Measurements from ENCODE around the gene PLD5.
"Not testable (repeated sequence)": the region's sequence is repeated elsewhere in the genome, so short reads cannot be mapped to it uniquely, and the experiment has no call there.

DNA sequence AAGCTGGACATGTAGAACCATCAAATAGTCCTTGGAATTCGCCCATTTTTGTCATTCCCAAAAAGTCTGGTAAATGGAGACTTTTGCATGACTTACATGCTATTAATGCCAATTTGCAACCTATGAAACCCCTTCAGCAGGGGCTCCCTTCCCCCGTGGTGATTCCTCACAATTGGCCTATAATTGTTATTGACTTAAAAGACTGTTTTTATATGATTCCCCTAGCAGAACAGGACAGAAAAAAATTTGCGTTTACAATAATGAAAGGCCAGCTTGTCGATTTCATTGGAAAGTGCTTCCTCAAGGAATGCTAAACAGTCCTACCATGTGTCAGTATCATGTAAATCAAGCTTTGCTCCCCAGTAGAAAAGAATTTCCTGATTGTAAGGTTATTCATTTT, 311.5 kb downstream of the PLD5 start:
- TF ChIP-seq, protein P1, sequence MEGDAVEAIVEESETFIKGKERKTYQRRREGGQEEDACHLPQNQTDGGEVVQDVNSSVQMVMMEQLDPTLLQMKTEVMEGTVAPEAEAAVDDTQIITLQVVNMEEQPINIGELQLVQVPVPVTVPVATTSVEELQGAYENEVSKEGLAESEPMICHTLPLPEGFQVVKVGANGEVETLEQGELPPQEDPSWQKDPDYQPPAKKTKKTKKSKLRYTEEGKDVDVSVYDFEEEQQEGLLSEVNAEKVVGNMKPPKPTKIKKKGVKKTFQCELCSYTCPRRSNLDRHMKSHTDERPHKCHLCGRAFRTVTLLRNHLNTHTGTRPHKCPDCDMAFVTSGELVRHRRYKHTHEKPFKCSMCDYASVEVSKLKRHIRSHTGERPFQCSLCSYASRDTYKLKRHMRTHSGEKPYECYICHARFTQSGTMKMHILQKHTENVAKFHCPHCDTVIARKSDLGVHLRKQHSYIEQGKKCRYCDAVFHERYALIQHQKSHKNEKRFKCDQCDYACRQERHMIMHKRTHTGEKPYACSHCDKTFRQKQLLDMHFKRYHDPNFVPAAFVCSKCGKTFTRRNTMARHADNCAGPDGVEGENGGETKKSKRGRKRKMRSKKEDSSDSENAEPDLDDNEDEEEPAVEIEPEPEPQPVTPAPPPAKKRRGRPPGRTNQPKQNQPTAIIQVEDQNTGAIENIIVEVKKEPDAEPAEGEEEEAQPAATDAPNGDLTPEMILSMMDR (IDR thresholded peaks at IDR 0.05) = not testable (repeated sequence)
- not testable (repeated sequence) for TF ChIP-seq SIN3A (IDR thresholded peaks at IDR 0.05; ENCODE audit: borderline replicate concordance, insufficient read depth, low read depth, low read length); POLR2AphosphoS5 (IDR thresholded peaks at IDR 0.05; ENCODE audit: low read depth, low read length); TCF7L2 (IDR thresholded peaks at IDR 0.05; ENCODE audit: low read depth, low read length)
- TF ChIP-seq, protein P2, sequence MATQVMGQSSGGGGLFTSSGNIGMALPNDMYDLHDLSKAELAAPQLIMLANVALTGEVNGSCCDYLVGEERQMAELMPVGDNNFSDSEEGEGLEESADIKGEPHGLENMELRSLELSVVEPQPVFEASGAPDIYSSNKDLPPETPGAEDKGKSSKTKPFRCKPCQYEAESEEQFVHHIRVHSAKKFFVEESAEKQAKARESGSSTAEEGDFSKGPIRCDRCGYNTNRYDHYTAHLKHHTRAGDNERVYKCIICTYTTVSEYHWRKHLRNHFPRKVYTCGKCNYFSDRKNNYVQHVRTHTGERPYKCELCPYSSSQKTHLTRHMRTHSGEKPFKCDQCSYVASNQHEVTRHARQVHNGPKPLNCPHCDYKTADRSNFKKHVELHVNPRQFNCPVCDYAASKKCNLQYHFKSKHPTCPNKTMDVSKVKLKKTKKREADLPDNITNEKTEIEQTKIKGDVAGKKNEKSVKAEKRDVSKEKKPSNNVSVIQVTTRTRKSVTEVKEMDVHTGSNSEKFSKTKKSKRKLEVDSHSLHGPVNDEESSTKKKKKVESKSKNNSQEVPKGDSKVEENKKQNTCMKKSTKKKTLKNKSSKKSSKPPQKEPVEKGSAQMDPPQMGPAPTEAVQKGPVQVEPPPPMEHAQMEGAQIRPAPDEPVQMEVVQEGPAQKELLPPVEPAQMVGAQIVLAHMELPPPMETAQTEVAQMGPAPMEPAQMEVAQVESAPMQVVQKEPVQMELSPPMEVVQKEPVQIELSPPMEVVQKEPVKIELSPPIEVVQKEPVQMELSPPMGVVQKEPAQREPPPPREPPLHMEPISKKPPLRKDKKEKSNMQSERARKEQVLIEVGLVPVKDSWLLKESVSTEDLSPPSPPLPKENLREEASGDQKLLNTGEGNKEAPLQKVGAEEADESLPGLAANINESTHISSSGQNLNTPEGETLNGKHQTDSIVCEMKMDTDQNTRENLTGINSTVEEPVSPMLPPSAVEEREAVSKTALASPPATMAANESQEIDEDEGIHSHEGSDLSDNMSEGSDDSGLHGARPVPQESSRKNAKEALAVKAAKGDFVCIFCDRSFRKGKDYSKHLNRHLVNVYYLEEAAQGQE (IDR thresholded peaks at IDR 0.05; ENCODE audit: insufficient read depth in 1 of 2, low read depth in 2 of 2, low read length in 1 of 2) = not testable (repeated sequence)

All from Panc1 (cell line).